Activated T-cell treated with anti-CD3 and anti-CD28 coated beads for 48 hours (primary cell): ENCODE measurements around the gene TCF4.
"Not testable (repeated sequence)": the region's sequence is repeated elsewhere in the genome, so short reads cannot be mapped to it uniquely, and the experiment has no call there.

Experiments
- DNase-seq: peaks from one replicate; pipeline ENCODE4 v3.0.0-alpha.2; 2020; ENCODE audit warnings: low read depth

TCF4 gene

GRCh38 chr18:55475916-55476315, 112.1 kb downstream of the TCF4 start:
- DNase-seq = no peak

GRCh38 chr18:55475467-55475866, 112.5 kb downstream of the TCF4 start:
- DNase-seq = no peak

GRCh38 chr18:55473560-55473959, 114.4 kb downstream of the TCF4 start:
- DNase-seq = no peak

- DNase-seq = no peak
Measured at GRCh38 chr18:55473058-55473457, 114.9 kb downstream of the TCF4 start.

- no peak for DNase-seq
Measured at GRCh38 chr18:55470826-55471225, 117.2 kb downstream of the TCF4 start.

GRCh38 chr18:55469134-55469533, 118.9 kb downstream of the TCF4 start:
- not testable (repeated sequence) for DNase-seq

- no peak for DNase-seq
Measured at GRCh38 chr18:55466789-55467188, 121.2 kb downstream of the TCF4 start.

GRCh38 chr18:55465313-55465712, 122.7 kb downstream of the TCF4 start:
- DNase-seq = no peak

GRCh38 chr18:55464581-55464980, 123.4 kb downstream of the TCF4 start:
- DNase-seq = no peak

GRCh38 chr18:55462652-55463051, 125.3 kb downstream of the TCF4 start:
- DNase-seq = no peak

GRCh38 chr18:55461848-55462247, 126.1 kb downstream of the TCF4 start:
- no peak for DNase-seq

GRCh38 chr18:55458456-55459203, 129.4 kb downstream of the TCF4 start:
- DNase-seq = no peak

GRCh38 chr18:55457028-55457427, 131.0 kb downstream of the TCF4 start:
- DNase-seq = no peak

- no peak for DNase-seq
Measured at GRCh38 chr18:55455938-55456337, 132.1 kb downstream of the TCF4 start.

- no peak for DNase-seq
Measured at GRCh38 chr18:55453186-55453585, 134.8 kb downstream of the TCF4 start.

- DNase-seq = no peak
Measured at GRCh38 chr18:55452123-55452611, 135.8 kb downstream of the TCF4 start.

- no peak for DNase-seq
Measured at GRCh38 chr18:55449412-55450140, 138.4 kb downstream of the TCF4 start.

- DNase-seq = no peak
Measured at GRCh38 chr18:55448420-55448819, 139.6 kb downstream of the TCF4 start.

GRCh38 chr18:55447672-55448018, 140.3 kb downstream of the TCF4 start:
- no peak for DNase-seq

GRCh38 chr18:55446996-55447671, 140.9 kb downstream of the TCF4 start:
- no peak for DNase-seq

- no peak for DNase-seq
Measured at GRCh38 chr18:55444536-55444935, 143.5 kb downstream of the TCF4 start.

- DNase-seq = no peak
Measured at GRCh38 chr18:55443776-55444175, 144.2 kb downstream of the TCF4 start.

- DNase-seq = no peak
Measured at GRCh38 chr18:55442561-55442960, 145.4 kb downstream of the TCF4 start.
